Measurements from ENCODE around the gene TOM1L2. TPM values are rescaled to one million over a fixed set of nuclear protein-coding genes. Genes with fewer than 3 reads are reported as not detected.

The TOM1L2 gene
- total RNA-seq, 1 donor from 2014 or later = 35.2 TPM

GRCh38 chr17:17899486-17899885 lies 72.7 kb downstream of the TOM1L2 start:
- no peak for DNase-seq (ENCODE audit: low spot score)

DNA sequence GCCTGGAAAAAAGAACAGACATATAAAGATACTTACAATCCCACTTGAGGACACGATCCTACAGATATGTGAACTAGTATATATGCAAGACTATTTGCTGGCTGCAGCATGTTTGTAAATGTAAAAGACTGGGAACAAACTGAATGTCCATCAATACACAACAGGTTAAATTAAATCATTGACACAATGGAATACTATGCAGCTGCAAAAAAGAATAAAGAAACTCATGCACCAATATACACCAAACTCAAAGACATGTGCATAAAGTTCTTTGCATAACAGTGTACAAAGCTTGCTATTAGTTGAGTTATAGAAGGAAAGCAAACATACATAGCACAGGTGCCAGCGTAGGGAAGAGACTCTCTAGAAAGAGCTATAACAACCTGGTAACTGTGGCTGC lies 73.5 kb downstream of the TOM1L2 start:
- no peak for DNase-seq (ENCODE audit: low spot score)

DNA sequence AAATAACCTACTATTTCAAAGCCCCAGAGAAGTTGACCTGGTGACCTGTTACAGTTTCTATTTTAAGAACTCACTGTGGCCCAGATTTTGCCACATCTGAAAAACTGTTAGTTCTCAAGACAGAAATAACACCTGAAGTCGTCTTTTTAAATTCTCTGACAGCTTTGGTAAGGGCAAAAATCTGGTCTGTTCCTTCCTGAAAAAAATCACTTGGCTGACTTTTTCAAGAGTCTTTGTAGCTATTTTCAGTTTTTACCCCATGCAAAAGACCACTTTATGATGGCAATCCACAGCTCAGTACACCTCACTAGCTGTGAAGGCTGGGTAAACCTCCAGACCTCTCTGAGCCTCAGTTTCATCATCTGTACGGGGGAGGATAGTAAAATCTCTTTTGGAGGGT lies 74.8 kb downstream of the TOM1L2 start:
- no peak for DNase-seq (ENCODE audit: low spot score)

GRCh38 chr17:17896746-17897145 lies 75.5 kb downstream of the TOM1L2 start:
- no peak for DNase-seq (ENCODE audit: low spot score)

- no peak for DNase-seq (ENCODE audit: low spot score)
These were observed 78.2 kb downstream of the TOM1L2 start for GRCh38 chr17:17893801-17894644.

DNA sequence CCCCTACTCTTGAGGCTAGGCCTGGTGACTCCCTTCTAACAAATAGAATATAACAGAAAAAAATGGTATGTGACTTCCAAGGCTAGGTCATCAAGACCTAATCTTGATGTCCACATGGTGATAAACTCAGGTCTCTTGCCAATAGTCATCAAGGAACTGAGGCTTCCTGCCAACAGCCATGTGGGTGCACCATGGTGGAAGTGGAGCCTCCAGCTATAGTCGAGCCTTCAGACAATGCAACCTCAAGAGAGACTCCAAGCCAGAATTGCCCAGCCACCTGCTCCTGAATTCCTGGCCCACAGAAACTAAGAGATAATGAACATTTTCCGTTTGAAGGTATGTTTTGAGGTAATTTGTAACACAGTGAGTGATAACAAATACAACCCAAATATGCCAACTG lies 79.5 kb downstream of the TOM1L2 start:
- no peak for DNase-seq (ENCODE audit: low spot score)

GRCh38 chr17:17892009-17892408 lies 80.2 kb downstream of the TOM1L2 start:
- no peak for DNase-seq (ENCODE audit: low spot score)

DNA sequence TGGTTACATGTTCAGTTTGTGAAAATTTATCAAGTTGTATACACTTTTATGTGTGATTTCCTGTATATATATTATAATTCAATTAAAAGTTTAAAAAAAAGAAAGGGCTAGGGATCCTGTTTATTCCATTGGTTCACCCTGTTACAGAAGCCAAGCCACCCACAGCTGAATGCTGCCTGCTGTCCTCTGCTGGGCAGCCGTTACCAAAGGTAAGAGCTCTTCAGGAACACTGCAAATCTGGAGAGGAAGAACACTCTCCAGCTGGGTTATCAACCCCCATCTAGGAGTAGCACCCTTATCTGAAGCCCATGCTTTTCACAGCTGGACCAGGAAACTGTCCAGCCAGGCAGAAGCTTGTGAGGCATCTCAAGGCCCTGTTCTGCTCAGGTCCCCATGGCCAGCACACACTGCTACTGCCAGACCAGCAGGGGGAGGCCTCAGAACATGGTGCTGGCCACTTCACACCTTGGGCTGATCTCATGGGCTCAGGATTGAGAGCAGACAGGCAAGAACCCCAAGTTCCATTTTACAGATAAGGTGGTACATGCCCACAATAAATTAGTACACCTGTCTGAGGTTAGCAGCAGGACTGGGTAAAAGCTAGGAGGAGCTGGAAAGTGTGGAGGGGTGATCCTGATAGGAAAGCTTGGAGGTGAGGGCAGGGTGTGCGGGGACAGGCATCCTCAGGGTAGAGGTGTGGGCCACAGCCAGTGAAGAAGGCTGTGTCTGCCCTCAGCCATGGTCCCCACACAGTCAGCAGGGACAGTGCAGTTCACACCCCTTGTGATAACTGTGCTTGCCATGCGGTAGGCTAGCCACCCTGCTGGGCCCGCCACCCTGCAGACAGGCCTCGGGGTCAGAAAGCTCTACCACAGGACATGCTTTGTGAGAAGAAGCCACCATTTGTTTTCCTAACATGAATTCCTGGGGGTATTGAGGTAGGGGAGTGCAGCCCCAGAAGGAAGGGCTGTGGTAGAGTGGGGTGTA lies 81.1 kb downstream of the TOM1L2 start:
- peak; percentile 40 for DNase-seq (ENCODE audit: low spot score)

DNA sequence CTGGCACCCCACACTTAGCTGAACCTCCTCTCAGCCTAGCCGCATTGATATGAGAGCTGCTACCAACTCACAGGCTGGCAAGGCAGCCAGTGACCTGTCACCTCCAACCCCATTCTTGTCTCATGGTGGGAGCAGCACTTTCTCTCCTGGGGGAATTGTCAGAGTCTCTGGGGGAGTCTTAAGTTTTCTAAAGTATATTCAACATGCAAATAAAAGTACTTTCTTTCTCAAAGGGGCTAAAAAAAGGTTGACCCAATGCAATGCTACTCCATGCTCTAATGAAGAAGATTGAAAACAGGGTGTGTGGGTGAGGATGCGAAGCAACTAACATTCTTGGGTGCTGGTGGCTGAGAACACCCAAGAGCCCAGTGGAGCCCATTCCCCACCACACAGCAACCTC lies 82.3 kb downstream of the TOM1L2 start:
- DNase-seq (ENCODE audit: low spot score) = no peak

DNA sequence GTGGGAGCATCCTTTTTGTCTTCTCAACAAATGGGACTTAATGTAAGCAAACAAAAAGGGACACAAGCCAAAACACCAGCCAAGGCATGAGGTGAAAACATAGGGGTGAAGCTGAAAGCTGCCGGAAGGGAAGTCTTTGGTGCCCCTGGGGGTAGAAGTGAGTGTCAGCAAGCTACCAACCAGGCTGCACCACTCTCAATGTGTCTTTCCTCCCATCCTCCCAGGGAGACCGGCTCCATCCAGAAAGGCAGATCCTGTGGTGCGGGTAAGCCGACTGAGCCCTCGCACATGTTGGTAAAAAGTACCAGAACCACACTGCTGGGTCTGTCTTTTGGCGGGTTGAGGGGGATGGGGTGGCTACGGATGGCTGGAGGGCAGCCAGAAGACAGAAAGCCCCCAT lies 83.4 kb downstream of the TOM1L2 start:
- no peak for DNase-seq (ENCODE audit: low spot score)

DNA sequence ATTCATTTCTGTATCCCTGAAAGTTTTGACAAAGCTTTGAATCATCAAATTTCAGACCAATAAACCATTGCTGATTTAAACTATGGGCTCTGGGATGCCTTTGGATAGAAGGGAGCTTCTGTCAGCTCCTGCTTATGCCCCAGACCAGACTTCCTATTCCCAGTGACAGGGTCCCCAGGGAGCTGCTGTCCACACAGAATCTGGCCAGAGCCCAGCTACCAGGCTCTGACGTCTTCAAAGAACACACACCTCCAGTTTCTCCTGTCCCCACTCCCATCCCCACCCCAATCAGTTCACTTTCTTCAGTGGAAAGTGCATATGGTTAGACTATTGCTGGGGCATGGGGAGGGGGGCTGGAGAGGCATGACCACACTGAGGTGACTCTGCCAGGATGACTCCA lies 83.8 kb downstream of the TOM1L2 start:
- no peak for DNase-seq (ENCODE audit: low spot score)

GRCh38 chr17:17887752-17888304 lies 84.4 kb downstream of the TOM1L2 start:
- no peak for DNase-seq (ENCODE audit: low spot score)

- DNase-seq (ENCODE audit: low spot score) = peak; percentile 72
These were observed 85.5 kb downstream of the TOM1L2 start for GRCh38 chr17:17886726-17887125.

- DNase-seq (ENCODE audit: low spot score) = no peak
These were observed 86.0 kb downstream of the TOM1L2 start for GRCh38 chr17:17886226-17886625.

DNA sequence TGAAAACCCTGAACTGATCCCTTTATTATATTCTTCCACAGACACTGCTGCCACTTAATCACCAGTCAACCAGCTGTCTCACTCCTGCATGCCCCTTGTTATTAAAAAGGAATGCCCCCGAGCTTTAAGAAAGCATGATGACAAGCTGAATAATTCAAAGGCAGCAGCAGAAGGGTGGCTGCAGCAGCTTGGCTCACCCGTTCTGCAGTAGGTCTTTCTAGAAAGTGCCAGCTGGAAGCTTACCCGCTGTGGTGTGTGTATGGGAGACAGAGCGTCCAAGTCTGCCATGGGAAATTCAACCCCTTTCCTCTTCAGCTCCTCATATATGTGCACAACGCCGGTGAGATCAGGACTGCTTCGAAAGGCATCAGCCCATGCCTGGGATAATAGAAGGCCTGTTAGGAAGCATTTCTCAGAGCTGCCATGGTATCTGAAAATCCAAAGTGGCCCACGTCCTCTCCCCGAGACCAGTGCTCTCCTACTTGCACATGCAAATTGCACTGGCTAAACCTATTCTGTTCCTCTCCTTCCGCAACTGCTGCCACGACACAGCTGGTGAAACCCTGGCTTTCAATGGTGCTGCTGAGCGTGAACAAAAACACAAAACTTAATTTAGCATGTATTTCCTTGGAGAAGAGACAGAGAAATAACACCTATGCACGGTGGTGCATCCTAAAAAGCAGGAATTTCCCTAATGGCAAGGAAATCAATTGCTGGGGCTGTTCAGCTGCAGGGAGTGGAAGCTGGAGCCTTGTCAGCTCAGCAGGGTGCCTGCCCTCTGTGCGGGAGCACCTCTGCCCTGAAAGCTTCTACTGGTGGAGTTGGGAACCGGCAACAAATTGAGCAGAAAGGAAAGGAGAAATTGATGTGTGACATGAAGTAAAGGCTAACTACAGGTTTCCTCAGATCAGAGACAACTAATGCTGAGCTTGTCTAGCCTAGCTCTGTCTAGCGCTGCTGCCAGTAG lies 87.5 kb downstream of the TOM1L2 start:
- DNase-seq (ENCODE audit: low spot score) = no peak

- no peak for DNase-seq (ENCODE audit: low spot score)
These were observed 88.4 kb downstream of the TOM1L2 start for GRCh38 chr17:17883801-17884200.

GRCh38 chr17:17882082-17882581 lies 90.1 kb downstream of the TOM1L2 start:
- DNase-seq (ENCODE audit: low spot score) = no peak

DNA sequence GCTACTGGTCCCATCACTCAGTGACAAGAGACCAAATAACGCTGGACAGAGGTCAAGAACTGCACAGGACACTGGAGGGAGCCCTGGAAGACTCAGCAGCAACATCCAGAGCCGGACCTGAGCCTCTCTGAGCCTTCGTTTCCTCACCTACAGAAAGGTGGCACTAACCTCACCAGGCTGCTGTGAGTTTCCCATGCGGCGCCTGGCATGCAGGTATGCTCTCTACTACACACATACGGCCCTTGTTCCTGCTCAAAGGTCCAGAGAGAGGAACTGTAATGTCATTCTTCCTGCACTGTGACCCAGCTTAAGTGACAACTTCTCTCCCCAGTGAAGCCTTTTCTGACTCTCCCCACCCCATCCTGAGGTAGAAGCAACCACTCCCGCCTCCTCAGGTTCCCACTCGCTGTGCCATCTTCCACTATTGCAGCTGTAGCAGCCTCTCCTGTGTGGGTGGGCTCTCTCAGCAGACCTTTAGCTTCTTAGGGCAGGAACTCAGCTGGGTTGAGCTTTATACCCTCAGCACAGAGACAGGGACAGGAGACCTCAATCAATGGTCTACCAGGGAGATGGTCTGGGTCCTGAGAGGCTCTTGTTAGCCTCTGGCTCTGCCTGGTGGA lies 91.5 kb downstream of the TOM1L2 start:
- DNase-seq (ENCODE audit: low spot score) = no peak

DNA sequence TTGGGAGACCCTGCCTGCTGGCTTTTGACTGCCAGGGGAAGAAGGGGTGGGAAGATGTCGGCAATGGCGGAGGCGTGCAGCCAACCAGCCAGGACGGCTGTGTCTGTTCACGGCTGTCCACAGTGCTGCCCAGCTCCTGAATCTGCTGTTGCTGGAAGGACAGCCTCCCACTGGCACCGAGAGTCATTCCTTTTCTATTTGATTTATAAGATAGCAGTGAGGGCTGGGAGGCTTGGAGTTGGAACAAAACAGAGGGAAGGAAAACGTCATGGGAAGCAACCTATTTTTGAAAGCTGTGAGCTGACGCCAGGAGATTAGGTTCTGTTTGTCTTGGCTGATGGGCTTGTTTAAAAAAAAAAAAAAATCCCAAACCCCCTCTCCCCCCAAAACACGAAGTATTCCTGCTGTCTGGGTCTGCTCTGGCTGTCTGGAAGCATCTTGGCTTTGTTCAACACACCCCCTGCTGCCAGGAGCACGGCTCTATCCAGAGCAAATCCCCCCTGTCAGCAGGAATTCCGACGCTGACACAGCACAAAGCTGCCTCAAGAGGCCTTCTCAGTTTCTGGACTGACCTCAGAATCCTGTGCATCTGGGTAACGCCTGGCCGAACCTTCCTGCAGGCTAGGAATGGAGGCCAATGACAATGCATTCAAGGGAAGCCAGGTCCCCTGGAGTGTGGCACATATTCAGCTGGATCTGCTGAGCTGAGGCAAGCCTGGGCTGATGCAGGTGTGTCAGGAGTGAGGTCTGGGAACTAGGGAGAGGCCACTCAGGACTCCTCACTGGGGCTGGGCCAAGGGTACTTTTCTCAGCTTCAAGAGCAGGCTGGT lies 94.5 kb downstream of the TOM1L2 start:
- DNase-seq (ENCODE audit: low spot score) = peak; percentile 99

Measured in umbilical cord (tissue), 2 donors.